Tibial nerve (tissue), 4 donors: ENCODE data around the gene FIP1L1. TPM values are rescaled to one million over a fixed set of nuclear protein-coding genes. Genes with fewer than 3 reads are reported as not detected.
A peak's percentile ranks its signal among the peaks of the same experiment; 100 is the strongest.

Experiments
- DNase-seq, 2 donors: peaks; one replicate each; pipeline ENCODE4 v3.0.0-alpha.2; 2019; ENCODE audit warnings: low spot score in 2 of 2
- H3K27ac ChIP-seq, 4 donors: fragments of 200-600 bp; sonication (generic) in 3 of 4; one replicate each; pipeline ENCODE4 v1.5.1; 2017 to 2019; ENCODE audit warnings: mild to moderate bottlenecking in 1 of 4
- H3K27me3 ChIP-seq, 2 donors: fragments of 200-600 bp; sonication (generic) in 1 of 2; one replicate each; pipeline versions ENCODE4 v1.5.1 to v1.6.0; 2017 to 2019
- H3K36me3 ChIP-seq, 3 donors: fragments of 200-600 bp; sonication (generic); one replicate each; pipeline ENCODE4 v1.5.1; 2018 to 2019
- H3K4me1 ChIP-seq, 4 donors: fragments of 200-600 bp; sonication (generic) in 3 of 4; one replicate each; pipeline ENCODE4 v1.5.1; 2017 to 2019
- H3K4me3 ChIP-seq, 4 donors: fragments of 200-600 bp; sonication (generic) in 3 of 4; one replicate each; pipeline ENCODE4 v1.5.1; 2017 to 2019; ENCODE audit warnings: mild to moderate bottlenecking in 1 of 4, moderate library complexity in 1 of 4
- H3K9me3 ChIP-seq, 4 donors: fragments of 200-600 bp; sonication (generic) in 3 of 4; one replicate each; pipeline ENCODE4 v1.5.1; 2017 to 2019
- CTCF ChIP-seq, 5 experiments: fragments of 200-600 bp in 3 of 5; fragments of 450-650 bp in 2 of 5; sonication (generic) in 3 of 5; IDR thresholded peaks; one replicate each; pipeline ENCODE4 v1.5.1; 2016 to 2019; ENCODE audit warnings: antibody characterized with exemption in 5 of 5, mild to moderate bottlenecking in 3 of 5, moderate library complexity in 2 of 5
- EP300 ChIP-seq, 2 donors: sonication (generic); formaldehyde crosslinking; IDR thresholded peaks; one replicate each; pipeline ENCODE4 v1.6.1; 2017; ENCODE audit warnings: antibody characterized with exemption in 2 of 2, mild to moderate bottlenecking in 1 of 2
- POLR2A ChIP-seq, 2 donors: fragments of 450-650 bp; IDR thresholded peaks; one replicate each; pipeline ENCODE4 v1.6.1; 2017; ENCODE audit warnings: antibody characterized with exemption in 2 of 2, mild to moderate bottlenecking in 2 of 2, moderate library complexity in 2 of 2
- WGBS, 2 donors: methylation state at CpG; one replicate each; pipeline ENCODE4 v1.1.5; 2018; 5-methylcytosine and 5-hydroxymethylcytosine counted together
- total RNA-seq, 4 donors: library from RNA; depleted of rRNA; stranded (reverse); fragments of >200 nt; gene quantifications; one replicate each; pipeline ENCODE4 v1.1.0, GENCODE V29; 2016

FIP1L1 gene
- total RNA-seq, 4 donors from 2014 or later, result 43.2 to 56.4 (median 51.8) TPM

- Histone ChIP-seq H3K4me1 (peaks cover 0 to 6% (median 0%) of the 10 kb centered on the region in 4 donors), H3K9me3 (no peaks in the 10 kb centered on the region), H3K27me3 (peaks cover 0 to 20% of the 10 kb centered on the region in 2 donors), H3K27ac (no peak overlapping the region), H3K36me3 (no peaks in the 10 kb centered on the region), H3K4me3 (no peak overlapping the region)
- DNase-seq, result no peak
- 84 to 90% methylated on average over 3 of the region's 3 CpGs for WGBS, 2 donors
- TF ChIP-seq EP300 (IDR thresholded peaks at IDR 0.05) (no peak), POLR2A (IDR thresholded peaks at IDR 0.05) (no peak), CTCF (IDR thresholded peaks at IDR 0.05) (no peak)
Observed at GRCh38 chr4:53371049-53371448, 6.4 kb upstream of the FIP1L1 start.

- H3K27ac ChIP-seq, result no peak overlapping the region
- WGBS, 2 donors, result 80 to 83% methylated on average over 4 of the region's 4 CpGs
- H3K4me1 ChIP-seq, result peaks cover 0 to 4% (median under 1%) of the 10 kb centered on the region in 4 donors
- no peak for DNase-seq
- H3K9me3 ChIP-seq, result no peaks in the 10 kb centered on the region
- TF ChIP-seq EP300 (IDR thresholded peaks at IDR 0.05), result no peak
- no peak for TF ChIP-seq POLR2A (IDR thresholded peaks at IDR 0.05)
- TF ChIP-seq CTCF (IDR thresholded peaks at IDR 0.05), result no peak
- H3K36me3 ChIP-seq, result no peaks in the 10 kb centered on the region
- H3K4me3 ChIP-seq, result no peak overlapping the region
- H3K27me3 ChIP-seq, result peaks cover 0 to 20% of the 10 kb centered on the region in 2 donors
Observed at GRCh38 chr4:53371843-53372521, 5.5 kb upstream of the FIP1L1 start.

GRCh38 chr4:53374777-53375258 is 2.6 kb upstream of the FIP1L1 start:
- peaks cover 0 to 3% of the 10 kb centered on the region in 2 donors for H3K27me3 ChIP-seq
- no peak overlapping the region for H3K27ac ChIP-seq
- no peak overlapping the region for H3K4me3 ChIP-seq
- H3K4me1 ChIP-seq, result peaks cover 0 to 21% (median 7%) of the 10 kb centered on the region in 4 donors
- WGBS, 2 donors, result 79 to 90% methylated on average over 4 of the region's 4 CpGs
- no peak for DNase-seq
- no peaks in the 10 kb centered on the region for H3K36me3 ChIP-seq
- no peaks in the 10 kb centered on the region for H3K9me3 ChIP-seq
- no peak for TF ChIP-seq CTCF (IDR thresholded peaks at IDR 0.05)
- TF ChIP-seq POLR2A (IDR thresholded peaks at IDR 0.05), result no peak
- no peak for TF ChIP-seq EP300 (IDR thresholded peaks at IDR 0.05)

GRCh38 chr4:53376900-53377299 is 541 bp upstream of the FIP1L1 start:
- no peaks in the 10 kb centered on the region for H3K36me3 ChIP-seq
- TF ChIP-seq CTCF (IDR thresholded peaks at IDR 0.05), result no peak
- no peak for TF ChIP-seq EP300 (IDR thresholded peaks at IDR 0.05)
- no peak for TF ChIP-seq POLR2A (IDR thresholded peaks at IDR 0.05)
- no peak for DNase-seq
- no peaks in the 10 kb centered on the region for H3K27me3 ChIP-seq
- H3K4me1 ChIP-seq, result peaks cover 0 to 37% (median 7%) of the 10 kb centered on the region in 4 donors
- H3K27ac ChIP-seq, result peak overlapping the region; percentile 19 to 91 (median 80)
- WGBS, 2 donors, result 40 to 45% methylated on average over 5 of the region's 5 CpGs
- peak overlapping the region; percentile 87 to 93 (median 91) for H3K4me3 ChIP-seq
- H3K9me3 ChIP-seq, result no peaks in the 10 kb centered on the region

- 0 to 2% methylated on average over 10 of the region's 10 CpGs for WGBS, 2 donors
- Histone ChIP-seq H3K4me1 (peaks cover 0 to 37% (median 7%) of the 10 kb centered on the region in 4 donors), H3K9me3 (no peaks in the 10 kb centered on the region)
Observed at GRCh38 chr4:53378171-53378482, 686 bp downstream of the FIP1L1 start.

More at GRCh38 chr4:53378171-53378482, 686 bp downstream of the FIP1L1 start:
- Histone ChIP-seq H3K36me3 (peaks cover 0 to 7% (median 0%) of the 10 kb centered on the region in 3 donors), H3K27me3 (no peaks in the 10 kb centered on the region), H3K27ac (peak overlapping the region; percentile 71 to 94 (median 90)), H3K4me3 (peak overlapping the region; percentile 87 to 93 (median 91))
- TF ChIP-seq CTCF (IDR thresholded peaks at IDR 0.05), result no peak
- no peak for TF ChIP-seq POLR2A (IDR thresholded peaks at IDR 0.05)
- no peak for TF ChIP-seq EP300 (IDR thresholded peaks at IDR 0.05)
- DNase-seq, result no peak
